Parathyroid adenoma (tissue), 2 donors: ENCODE data around the gene SPOCK1.

Experiments used
- H2AFZ ChIP-seq: fragments of 300-600 bp; sonication (generic); one replicate; pipeline ENCODE4 v1.7.0; 2017; ENCODE audit warnings: antibody characterized with exemption, mild to moderate bottlenecking
- H3K27ac ChIP-seq: fragments of 300-600 bp; sonication (generic); one replicate; pipeline ENCODE4 v1.7.0; 2017
- H3K27me3 ChIP-seq: fragments of 300-600 bp; sonication (generic); one replicate; pipeline ENCODE4 v1.7.0; 2017; ENCODE audit warnings: low read length; ENCODE audit not compliant: control insufficient read depth, insufficient read depth
- H3K36me3 ChIP-seq: fragments of 300-600 bp; sonication (generic); one replicate; pipeline ENCODE4 v1.7.0; 2017; ENCODE audit warnings: low read length; ENCODE audit not compliant: control insufficient read depth, insufficient read depth
- H3K4me1 ChIP-seq: fragments of 300-600 bp; sonication (generic); one replicate; pipeline ENCODE4 v1.7.0; 2017; ENCODE audit warnings: control low read depth
- H3K4me2 ChIP-seq: fragments of 300-600 bp; sonication (generic); one replicate; pipeline ENCODE4 v1.7.0; 2017; ENCODE audit warnings: low read length
- H3K4me3 ChIP-seq: fragments of 300-600 bp; sonication (generic); one replicate; pipeline ENCODE4 v1.7.0; 2017; ENCODE audit warnings: low read depth, low read length
- H3K79me2 ChIP-seq: fragments of 300-600 bp; sonication (generic); one replicate; pipeline ENCODE4 v1.7.0; 2017; ENCODE audit warnings: control low read depth
- H3K9ac ChIP-seq: fragments of 300-600 bp; sonication (generic); one replicate; pipeline ENCODE4 v1.7.0; 2017; ENCODE audit warnings: mild to moderate bottlenecking
- H3K9me3 ChIP-seq: fragments of 300-600 bp; sonication (generic); one replicate; pipeline ENCODE4 v1.7.0; 2017; ENCODE audit warnings: low read length; ENCODE audit not compliant: control insufficient read depth
- TF ChIP-seq, protein P1 (sequence below): fragments of 300-600 bp; sonication (generic); IDR thresholded peaks from one replicate; pipeline ENCODE4 v1.7.0; 2017; ENCODE audit warnings: antibody characterized with exemption, mild to moderate bottlenecking
- donor health status: primary hyperparathyroidism.

SPOCK1 gene

DNA sequence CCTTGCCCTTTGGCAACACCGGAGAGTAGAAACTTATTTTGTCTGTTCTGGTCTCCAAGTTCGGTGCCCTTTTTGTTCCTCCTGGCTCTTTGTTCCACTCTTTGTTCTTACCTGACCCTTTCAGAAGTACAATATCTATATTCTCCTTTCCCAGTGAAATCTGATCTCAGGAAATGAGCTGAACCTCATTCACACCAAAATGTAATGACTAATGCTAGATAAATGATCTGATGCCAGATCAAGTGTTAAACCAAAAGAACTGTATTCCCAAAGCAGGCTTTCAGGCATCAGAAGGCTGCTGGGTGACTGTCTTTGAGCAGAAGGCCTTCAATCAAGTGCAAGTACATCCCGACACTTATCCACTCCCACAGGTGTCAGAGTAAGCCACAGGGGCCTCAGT, 156.4 kb downstream of the SPOCK1 start:
- TF ChIP-seq, protein P1, sequence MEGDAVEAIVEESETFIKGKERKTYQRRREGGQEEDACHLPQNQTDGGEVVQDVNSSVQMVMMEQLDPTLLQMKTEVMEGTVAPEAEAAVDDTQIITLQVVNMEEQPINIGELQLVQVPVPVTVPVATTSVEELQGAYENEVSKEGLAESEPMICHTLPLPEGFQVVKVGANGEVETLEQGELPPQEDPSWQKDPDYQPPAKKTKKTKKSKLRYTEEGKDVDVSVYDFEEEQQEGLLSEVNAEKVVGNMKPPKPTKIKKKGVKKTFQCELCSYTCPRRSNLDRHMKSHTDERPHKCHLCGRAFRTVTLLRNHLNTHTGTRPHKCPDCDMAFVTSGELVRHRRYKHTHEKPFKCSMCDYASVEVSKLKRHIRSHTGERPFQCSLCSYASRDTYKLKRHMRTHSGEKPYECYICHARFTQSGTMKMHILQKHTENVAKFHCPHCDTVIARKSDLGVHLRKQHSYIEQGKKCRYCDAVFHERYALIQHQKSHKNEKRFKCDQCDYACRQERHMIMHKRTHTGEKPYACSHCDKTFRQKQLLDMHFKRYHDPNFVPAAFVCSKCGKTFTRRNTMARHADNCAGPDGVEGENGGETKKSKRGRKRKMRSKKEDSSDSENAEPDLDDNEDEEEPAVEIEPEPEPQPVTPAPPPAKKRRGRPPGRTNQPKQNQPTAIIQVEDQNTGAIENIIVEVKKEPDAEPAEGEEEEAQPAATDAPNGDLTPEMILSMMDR = no peak
- H3K4me3 ChIP-seq = no peak overlapping the region
- H3K9ac ChIP-seq = no peak overlapping the region
- H3K4me1 ChIP-seq = no peaks in the 10 kb centered on the region
- no peaks in the 10 kb centered on the region for H3K27me3 ChIP-seq
- no peak overlapping the region for H3K4me2 ChIP-seq
- H3K27ac ChIP-seq = no peak overlapping the region
- H3K9me3 ChIP-seq = no peaks in the 10 kb centered on the region
- H3K36me3 ChIP-seq = no peaks in the 10 kb centered on the region
- H3K79me2 ChIP-seq = no peaks in the 10 kb centered on the region
- H2AFZ ChIP-seq = no peak overlapping the region

DNA sequence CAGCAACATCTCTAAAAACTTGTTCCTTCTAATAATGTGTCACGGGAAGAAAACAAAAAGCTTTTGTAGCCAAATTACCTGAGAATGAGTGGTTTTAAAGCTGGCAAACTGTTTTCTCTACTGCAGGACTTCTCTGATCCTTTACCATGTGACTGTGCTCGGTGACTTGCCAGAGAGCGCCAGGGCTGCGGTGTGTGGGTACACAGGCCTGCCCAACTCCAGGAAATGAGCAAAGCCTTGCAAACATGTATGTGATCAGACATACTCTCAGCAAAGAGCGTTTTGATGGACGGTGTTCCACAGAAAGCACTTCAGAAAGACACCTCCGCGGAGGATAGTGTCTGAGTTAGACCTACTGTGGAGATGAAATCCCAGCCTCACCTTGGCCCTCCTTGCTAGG, 157.3 kb downstream of the SPOCK1 start:
- no peaks in the 10 kb centered on the region for H3K27me3 ChIP-seq
- no peaks in the 10 kb centered on the region for H3K79me2 ChIP-seq
- no peak overlapping the region for H3K4me3 ChIP-seq
- no peak overlapping the region for H3K4me2 ChIP-seq
- H3K9ac ChIP-seq = no peak overlapping the region
- H3K36me3 ChIP-seq = no peaks in the 10 kb centered on the region
- TF ChIP-seq, protein P1 = no peak
- H3K9me3 ChIP-seq = no peaks in the 10 kb centered on the region
- no peak overlapping the region for H2AFZ ChIP-seq
- no peak overlapping the region for H3K27ac ChIP-seq
- no peaks in the 10 kb centered on the region for H3K4me1 ChIP-seq

DNA sequence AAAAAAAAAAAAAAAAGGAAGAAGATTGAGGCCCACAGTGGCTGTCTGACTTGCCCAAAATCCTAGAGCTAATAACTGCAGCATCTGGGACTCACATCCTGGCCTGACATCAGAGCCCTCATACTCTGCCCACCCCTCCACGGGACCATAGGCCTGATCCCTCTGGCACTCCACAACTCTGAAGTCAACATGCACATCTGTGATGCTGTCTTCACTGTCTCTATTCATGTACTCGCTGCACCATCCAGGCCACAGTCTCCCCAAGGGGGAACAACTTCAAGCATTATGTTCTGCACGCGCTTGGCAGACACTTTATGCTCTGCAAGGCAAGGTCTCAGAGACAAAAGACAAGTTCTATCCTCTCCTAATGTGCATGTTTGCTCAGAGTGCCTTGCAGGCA, 158.2 kb downstream of the SPOCK1 start:
- Histone ChIP-seq H3K9ac (no peak overlapping the region), H2AFZ (no peak overlapping the region), H3K4me2 (no peak overlapping the region), H3K79me2 (no peaks in the 10 kb centered on the region), H3K27ac (no peak overlapping the region), H3K27me3 (no peaks in the 10 kb centered on the region), H3K36me3 (no peaks in the 10 kb centered on the region), H3K4me1 (no peaks in the 10 kb centered on the region), H3K9me3 (no peaks in the 10 kb centered on the region), H3K4me3 (no peak overlapping the region)
- TF ChIP-seq, protein P1 = no peak

DNA sequence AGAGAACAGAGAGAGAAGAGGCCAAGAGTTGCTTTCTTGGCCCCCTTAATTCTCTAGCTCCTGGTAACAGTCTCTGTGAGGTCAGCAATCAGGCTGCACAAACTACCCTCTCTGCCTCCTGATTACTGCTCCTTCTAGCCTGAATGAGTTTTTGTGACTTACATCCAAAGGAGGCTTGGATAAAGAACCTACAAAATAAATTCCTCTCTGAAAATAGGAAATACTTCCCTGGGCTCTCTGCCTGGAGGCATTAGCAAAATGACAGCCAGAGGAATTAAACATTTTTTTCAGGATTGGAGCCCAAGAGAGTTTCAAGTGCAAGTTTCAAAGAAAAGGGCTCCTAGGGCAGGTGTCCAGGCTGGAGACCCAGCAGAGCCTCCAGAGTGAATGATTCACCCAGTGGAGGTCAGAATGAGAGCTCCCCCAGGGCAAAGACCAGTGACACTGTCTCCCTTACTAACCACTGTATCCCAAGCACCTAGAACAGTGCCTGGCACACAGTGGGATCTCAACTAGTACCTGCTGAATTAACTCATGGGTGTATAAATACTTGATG, 162.5 kb downstream of the SPOCK1 start:
- no peaks in the 10 kb centered on the region for H3K36me3 ChIP-seq
- H3K4me2 ChIP-seq = no peak overlapping the region
- H3K9me3 ChIP-seq = no peaks in the 10 kb centered on the region
- H3K79me2 ChIP-seq = no peaks in the 10 kb centered on the region
- no peak overlapping the region for H3K9ac ChIP-seq
- H3K27ac ChIP-seq = no peak overlapping the region
- TF ChIP-seq, protein P1 = no peak
- no peak overlapping the region for H3K4me3 ChIP-seq
- H3K27me3 ChIP-seq = no peaks in the 10 kb centered on the region
- no peak overlapping the region for H2AFZ ChIP-seq
- no peaks in the 10 kb centered on the region for H3K4me1 ChIP-seq

DNA sequence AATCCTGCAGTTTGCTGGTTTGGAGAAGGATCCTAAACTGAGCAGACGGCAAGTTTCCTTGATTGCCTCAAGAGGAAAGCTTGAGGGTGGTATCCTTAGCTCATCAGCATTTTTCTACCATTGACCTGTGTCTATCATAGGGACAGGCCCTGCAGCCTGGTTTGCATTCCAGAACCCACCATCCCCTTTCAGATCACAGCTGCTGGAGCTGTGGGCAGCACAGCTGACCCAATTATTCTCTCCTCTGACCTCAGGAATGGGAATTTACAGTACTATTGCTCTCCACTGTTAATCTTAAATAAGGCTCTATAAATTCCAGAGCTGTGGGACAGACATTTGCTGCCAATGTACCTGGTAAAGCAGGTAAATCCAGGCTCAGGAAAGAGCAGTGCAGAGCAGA, 163.0 kb downstream of the SPOCK1 start:
- TF ChIP-seq, protein P1 = no peak
- Histone ChIP-seq H3K4me2 (no peak overlapping the region), H3K36me3 (no peaks in the 10 kb centered on the region), H3K4me1 (no peaks in the 10 kb centered on the region), H3K27ac (no peak overlapping the region), H3K9ac (no peak overlapping the region), H2AFZ (no peak overlapping the region), H3K4me3 (no peak overlapping the region), H3K79me2 (no peaks in the 10 kb centered on the region), H3K27me3 (no peaks in the 10 kb centered on the region), H3K9me3 (no peaks in the 10 kb centered on the region)
